Endothelial cell of umbilical vein (primary cell): ENCODE data around the gene NEU3. TPM values are rescaled to one million over a fixed set of nuclear protein-coding genes. Genes with fewer than 3 reads are reported as not detected.

Source experiments
- BruUV-seq: library from RNA; stranded (reverse); fragments of 400-500 nt; replicated peaks from 2 replicates; lab custom pipeline; 2021; lab: Mats Ljungman, UMichigan
- CTCF ChIA-PET: fragments of 300-600, 350-600 bp; sonication (Branson Sonifier 250); formaldehyde crosslinking; loops from one replicate; lab custom pipeline; 2021; ENCODE audit warnings: antibody characterized with exemption, inconsistent platforms; lab: Charles Lee
- POLR2A ChIA-PET: fragments of 300-600, 350-600 bp; sonication (Branson Sonifier 250); formaldehyde crosslinking; loops from one replicate; lab custom pipeline; 2021; ENCODE audit warnings: antibody characterized with exemption, inconsistent platforms; lab: Charles Lee
- DNase-seq: peaks from one replicate; pipeline ENCODE4 v3.0.0-alpha.2; 2011; ENCODE audit warnings: low read depth, low spot score
- FAIRE-seq: peaks from 2 replicates; lab custom pipeline; 2011; peaks lifted over from hg19 to GRCh38; lab: Jason Lieb, UNC
- H2AFZ ChIP-seq: 2 replicates; pipeline ENCODE4 v1.6.0; 2012; ENCODE audit warnings: low read depth, low read length, control low read depth, inconsistent platforms
- H3K27ac ChIP-seq: 2 replicates; pipeline ENCODE4 v1.5.1; 2011; ENCODE audit warnings: low read depth, mild to moderate bottlenecking, control low read depth, low read length, moderate library complexity; ENCODE audit not compliant: insufficient read depth
- H3K27me3 ChIP-seq, 2 experiments: 2 replicates each; pipeline versions ENCODE4 v1.6.0 to v1.6.1; 2011; ENCODE audit warnings: low read length in 2 of 2, mixed read lengths in 1 of 2; ENCODE audit not compliant: control insufficient read depth in 2 of 2, insufficient read depth in 2 of 2
- H3K36me3 ChIP-seq, 2 experiments: 2 replicates in 1 of 2; 3 replicates in 1 of 2; pipeline ENCODE4 v1.5.1; 2011; ENCODE audit warnings: low read length in 2 of 2, mild to moderate bottlenecking in 1 of 2, moderate library complexity in 1 of 2; ENCODE audit not compliant: control insufficient read depth in 2 of 2, insufficient read depth in 2 of 2; ENCODE audit errors: extremely low read depth in 1 of 2
- H3K4me1 ChIP-seq: 3 replicates; pipeline ENCODE4 v1.5.1; 2011; ENCODE audit warnings: mild to moderate bottlenecking, low read length; ENCODE audit not compliant: control insufficient read depth, insufficient read depth; ENCODE audit errors: extremely low read depth
- H3K4me2 ChIP-seq: 2 replicates; pipeline ENCODE4 v1.6.1; 2011; ENCODE audit warnings: low read length, control low read depth, mixed read lengths; ENCODE audit not compliant: insufficient read depth
- H3K4me3 ChIP-seq, 3 experiments: fragments of 200-600 bp in 1 of 3; sonication (generic), shearing (Covaris generic) in 1 of 3; replicated peaks in 1 of 3; 2 replicates each; pipeline ENCODE4 v1.5.1; 2011 to 2016; ENCODE audit warnings: control low read depth in 3 of 3, low read length in 3 of 3, mild to moderate bottlenecking in 2 of 3, inconsistent platforms in 1 of 3, low read depth in 1 of 3, moderate library complexity in 1 of 3; ENCODE audit not compliant: insufficient read depth in 1 of 3
- H3K79me2 ChIP-seq: 2 replicates; pipeline ENCODE4 v1.6.0; 2012; ENCODE audit warnings: low read length, inconsistent platforms; ENCODE audit not compliant: control insufficient read depth, insufficient read depth
- H3K9ac ChIP-seq: replicated peaks from 2 replicates; pipeline ENCODE3; 2011; ENCODE audit warnings: low read length, control low read depth; ENCODE audit not compliant: insufficient read depth; ENCODE audit errors: extremely low read depth
- H3K9me1 ChIP-seq: replicated peaks from 3 replicates; pipeline ENCODE4 v1.6.0; 2011; ENCODE audit warnings: mild to moderate bottlenecking, low read length; ENCODE audit not compliant: control insufficient read depth, insufficient read depth; ENCODE audit errors: extremely low read depth
- H3K9me3 ChIP-seq: replicated peaks from 2 replicates; pipeline ENCODE4 v1.5.1; 2012; ENCODE audit warnings: low read length, inconsistent platforms; ENCODE audit not compliant: control insufficient read depth, insufficient read depth
- H4K20me1 ChIP-seq: replicated peaks from 2 replicates; pipeline ENCODE3; 2011; ENCODE audit warnings: mild to moderate bottlenecking, low read length; ENCODE audit not compliant: control insufficient read depth, insufficient read depth; ENCODE audit errors: extremely low read depth
- CTCF ChIP-seq, 2 donors: IDR thresholded peaks; 1 replicate in 1 of 2; 2 replicates in 1 of 2; pipeline ENCODE4 v1.5.1; 2011; ENCODE audit warnings: low read length in 2 of 2, mild to moderate bottlenecking in 2 of 2, moderate library complexity in 2 of 2, control low read depth in 1 of 2, inconsistent platforms in 1 of 2, low read depth in 1 of 2; ENCODE audit not compliant: insufficient read depth in 1 of 2; ENCODE audit errors: extremely low read depth in 1 of 2
- EZH2 ChIP-seq: IDR thresholded peaks from 2 replicates; pipeline ENCODE4 v1.6.1; 2012; ENCODE audit warnings: borderline replicate concordance, low read depth, mild to moderate bottlenecking, moderate library complexity, low read length, inconsistent platforms; ENCODE audit not compliant: severe bottlenecking
- FOS ChIP-seq: IDR thresholded peaks from 2 replicates; pipeline ENCODE4 v1.6.1; 2011; ENCODE audit warnings: mild to moderate bottlenecking, low read length, moderate library complexity, borderline replicate concordance; ENCODE audit not compliant: insufficient read depth
- GATA2 ChIP-seq: IDR thresholded peaks from 2 replicates; pipeline ENCODE4 v1.7.0; 2011; ENCODE audit warnings: low read depth, mild to moderate bottlenecking, moderate library complexity, mixed read lengths, low read length; ENCODE audit not compliant: insufficient read length, insufficient read depth
- JUN ChIP-seq: IDR thresholded peaks from 2 replicates; pipeline ENCODE4 v1.6.1; 2011; ENCODE audit warnings: borderline replicate concordance, low read depth; ENCODE audit not compliant: insufficient read length, insufficient read depth
- MAX ChIP-seq: IDR thresholded peaks from 2 replicates; pipeline ENCODE4 v1.6.1; 2011; ENCODE audit not compliant: insufficient read depth, insufficient read length
- MYC ChIP-seq: IDR thresholded peaks from one replicate; pipeline ENCODE4 v1.6.1; 2011; ENCODE audit warnings: mild to moderate bottlenecking, low read depth, low read length
- POLR2A ChIP-seq: IDR thresholded peaks from 2 replicates; pipeline ENCODE4 v1.6.1; 2012; ENCODE audit warnings: low read depth, mild to moderate bottlenecking, control low read depth, low read length
- POLR2AphosphoS5 ChIP-seq: IDR thresholded peaks from 2 replicates; pipeline ENCODE4 v1.6.1; 2012; ENCODE audit warnings: low read depth, mild to moderate bottlenecking, control low read depth, low read length, moderate library complexity; ENCODE audit not compliant: insufficient read depth
- dilution Hi-C: fragments of 300-500 bp; cut with MboI; formaldehyde crosslinking; loops from one replicate; pipeline ENCODE4 v1.15.0; 2019; ENCODE audit warnings: low sequenced_read_pairs; ENCODE audit not compliant: extremely low pct_ligation_motif_present
- intact Hi-C: fragments of 100-400 bp; cut with micrococcal nuclease; formaldehyde crosslinking; loops from one replicate; pipeline ENCODE4 v1.10.0; 2022
- polyA plus RNA-seq, 4 experiments: library from polyadenylated mRNA; depleted of rRNA in 3 of 4; stranded (reverse) in 3 of 4; unstranded in 1 of 4; fragments of >200 nt; gene quantifications; 2 replicates each; pipeline versions ENCODE4 v1.2.1 to v1.2.3, GENCODE V29; 2011 to 2012; ENCODE audit warnings: missing spikeins in 1 of 4
- total RNA-seq: library from RNA; stranded (reverse); gene quantifications from 2 replicates; pipeline ENCODE4 v1.2.3, GENCODE V29; 2021

The NEU3 gene
- total and polyA plus RNA-seq, 2 donors (not counting 3 experiments of a cell fraction or from before 2014, with no cell fraction given): 5.9 to 7.0 TPM

GRCh38 chr11:74978041-74978440 is 10.7 kb upstream of the NEU3 start:
- Histone ChIP-seq H3K27me3 (no peaks in the 10 kb centered on the region), H3K36me3 (peaks cover 18% of the 10 kb centered on the region in 2 experiments), H4K20me1 (no peaks in the 10 kb centered on the region), H3K9me3 (no peaks in the 10 kb centered on the region), H3K9ac (no peak overlapping the region), H2AFZ (no peak overlapping the region), H3K4me3 (no peak overlapping the region), H3K4me1 (no peaks in the 10 kb centered on the region), H3K27ac (no peak overlapping the region), H3K4me2 (no peak overlapping the region), H3K9me1 (no peaks in the 10 kb centered on the region), H3K79me2 (peaks cover 5% of the 10 kb centered on the region)
- peak; percentile 40 for DNase-seq
- ChIA-PET CTCF (interaction anchor here (1.5 kb wide), 1 partner anchor 18 kb away, joined by 4 read pairs; no protein-coding TSS in a partner anchor), POLR2A (no interaction called here)
- no TSS peak for BruUV-seq
- dilution Hi-C loops (no loop called here), intact Hi-C loops (no loop called here)
- FAIRE-seq: no peak
- no peak for TF ChIP-seq FOS
- TF ChIP-seq POLR2AphosphoS5: no peak

GRCh38 chr11:74980634-74981033 is 8.1 kb upstream of the NEU3 start:
- no peak for FAIRE-seq
- no peak overlapping the region for H3K9ac ChIP-seq
- no peaks in the 10 kb centered on the region for H3K9me3 ChIP-seq
- H3K4me1 ChIP-seq: no peaks in the 10 kb centered on the region
- H2AFZ ChIP-seq: no peak overlapping the region
- peak; percentile 14 for DNase-seq
- ChIA-PET CTCF (interaction anchor here (1.1 kb wide), 1 partner anchor 49 kb away, joined by 3 read pairs; no protein-coding TSS in a partner anchor), POLR2A (no interaction called here)
- BruUV-seq: no TSS peak
- peaks cover 11% of the 10 kb centered on the region in 2 experiments for H3K36me3 ChIP-seq
- intact Hi-C loops (no loop called here), dilution Hi-C loops (no loop called here)
- H3K4me2 ChIP-seq: no peak overlapping the region
- no peak overlapping the region for H3K4me3 ChIP-seq
- no peaks in the 10 kb centered on the region for H3K27me3 ChIP-seq
- TF ChIP-seq FOS: no peak
- TF ChIP-seq MAX: no peak
- TF ChIP-seq MYC: no peak
- TF ChIP-seq GATA2: no peak
- no peak for TF ChIP-seq POLR2AphosphoS5
- TF ChIP-seq POLR2A: no peak
- no peak for TF ChIP-seq JUN
- TF ChIP-seq CTCF (IDR thresholded peaks at IDR 0.05; ENCODE audit: extremely low read depth in 1 of 2, insufficient read depth in 1 of 2, low read depth in 1 of 2, low read length in 2 of 2): no peak
- no peak for TF ChIP-seq EZH2
- no peaks in the 10 kb centered on the region for H3K9me1 ChIP-seq
- no peaks in the 10 kb centered on the region for H4K20me1 ChIP-seq
- H3K79me2 ChIP-seq: no peaks in the 10 kb centered on the region
- no peak overlapping the region for H3K27ac ChIP-seq
